Neural cell (in vitro differentiated cells): ENCODE data around the gene C6orf141. TPM values are rescaled to one million over a fixed set of nuclear protein-coding genes. Genes with fewer than 3 reads are reported as not detected.

Experiments
- H2AFZ ChIP-seq: fragments of 200-600, 300-800 bp; sonication (generic), shearing (Covaris generic); 2 replicates; pipeline ENCODE4 v1.6.0; 2014; ENCODE audit warnings: low read depth, mild to moderate bottlenecking, antibody characterized with exemption, low read length, moderate library complexity
- H3F3A ChIP-seq: fragments of 200-600 bp; shearing (Covaris generic); 2 replicates; pipeline ENCODE4 v1.6.1; 2016; ENCODE audit warnings: mild to moderate bottlenecking, moderate library complexity, mixed read lengths, antibody characterized with exemption, low read length; ENCODE audit not compliant: insufficient read depth, poor library complexity, severe bottlenecking
- H3K27ac ChIP-seq: fragments of 200-600, 300-800 bp; sonication (generic), shearing (Covaris generic); 2 replicates; pipeline ENCODE4 v1.5.1; 2014; ENCODE audit warnings: mild to moderate bottlenecking, low read length, moderate library complexity
- H3K27me3 ChIP-seq: fragments of 300-800, 200-600 bp; sonication (generic), shearing (Covaris generic); 2 replicates; pipeline ENCODE4 v1.6.0; 2014; ENCODE audit warnings: mild to moderate bottlenecking, low read depth, low read length, moderate library complexity; ENCODE audit not compliant: insufficient read depth
- H3K36me3 ChIP-seq: fragments of 300-800, 200-600 bp; sonication (generic), shearing (Covaris generic); 2 replicates; pipeline ENCODE4 v1.5.1; 2014; ENCODE audit warnings: mild to moderate bottlenecking, antibody characterized with exemption, low read length, moderate library complexity; ENCODE audit not compliant: insufficient read depth
- H3K4me2 ChIP-seq: fragments of 300-800, 200-600 bp; sonication (generic), shearing (Covaris generic); 2 replicates; pipeline ENCODE4 v1.6.0; 2014; ENCODE audit warnings: mild to moderate bottlenecking, low read length
- H3K4me3 ChIP-seq: fragments of 300-800, 200-600 bp; sonication (generic), shearing (Covaris generic); 2 replicates; pipeline ENCODE4 v1.5.1; 2014; ENCODE audit warnings: mild to moderate bottlenecking, low read length, moderate library complexity
- H3K79me2 ChIP-seq: fragments of 200-600 bp; shearing (Covaris generic); replicated peaks from 2 replicates; pipeline ENCODE4 v1.6.0; 2014; ENCODE audit warnings: mild to moderate bottlenecking, low read length, moderate library complexity; ENCODE audit not compliant: insufficient read depth
- H3K9ac ChIP-seq: fragments of 300-800, 200-600 bp; sonication (generic), shearing (Covaris generic); 2 replicates; pipeline ENCODE4 v1.6.1; 2016; ENCODE audit warnings: mild to moderate bottlenecking, low read length, mixed read lengths
- H3K9me2 ChIP-seq: fragments of 200-600 bp; shearing (Covaris generic); 2 replicates; pipeline ENCODE4 v1.6.1; 2016; ENCODE audit warnings: mild to moderate bottlenecking, low read length, mixed read lengths; ENCODE audit not compliant: insufficient read depth
- H3K9me3 ChIP-seq: fragments of 200-600, 300-800 bp; sonication (generic), shearing (Covaris generic); 2 replicates; pipeline ENCODE4 v1.6.1; 2016; ENCODE audit warnings: mild to moderate bottlenecking, mixed run types, low read length, moderate library complexity, mixed read lengths
- H4K20me1 ChIP-seq: fragments of 200-600 bp; shearing (Covaris generic); 2 replicates; pipeline ENCODE4 v1.6.1; 2016; ENCODE audit warnings: mild to moderate bottlenecking, mixed run types; ENCODE audit not compliant: insufficient read depth
- EP300 ChIP-seq: fragments of 450-650 bp; conservative IDR thresholded peaks from 2 replicates; pipeline ENCODE4 v1.6.1; 2014; ENCODE audit warnings: antibody characterized with exemption, mild to moderate bottlenecking, moderate library complexity; ENCODE audit not compliant: poor library complexity, severe bottlenecking
- EZH2 ChIP-seq: fragments of 200-600, 300-800 bp; shearing (Covaris generic), sonication (generic); IDR thresholded peaks from 2 replicates; pipeline ENCODE4 v1.6.1; 2014; ENCODE audit warnings: antibody characterized with exemption, low read length, borderline replicate concordance, mild to moderate bottlenecking; ENCODE audit not compliant: insufficient read depth, poor library complexity, severe bottlenecking
- MXI1 ChIP-seq: fragments of 450-650 bp; conservative IDR thresholded peaks from 2 replicates; pipeline ENCODE4 v1.6.1; 2014; ENCODE audit warnings: antibody characterized with exemption, mild to moderate bottlenecking; ENCODE audit not compliant: poor library complexity, severe bottlenecking
- POLR2AphosphoS5 ChIP-seq: IDR thresholded peaks from 2 replicates; pipeline ENCODE4 v1.6.1; 2012
- RAD21 ChIP-seq: fragments of 450-650 bp; conservative IDR thresholded peaks from 2 replicates; pipeline ENCODE4 v1.6.1; 2014; ENCODE audit warnings: antibody characterized with exemption, mild to moderate bottlenecking, moderate library complexity
- SMC3 ChIP-seq: fragments of 450-650 bp; conservative IDR thresholded peaks from 2 replicates; pipeline ENCODE4 v1.6.1; 2014; ENCODE audit warnings: antibody characterized with exemption, mild to moderate bottlenecking, moderate library complexity; ENCODE audit not compliant: poor library complexity
- TAF1 ChIP-seq: IDR thresholded peaks from 2 replicates; pipeline ENCODE4 v1.6.1; 2012; ENCODE audit warnings: low read depth
- polyA plus RNA-seq: library from polyadenylated mRNA; depleted of rRNA; stranded (reverse); fragments of >200 nt; gene quantifications from 2 replicates; pipeline ENCODE4 v1.2.3, GENCODE V29; 2014
- TF ChIP-seq, protein P1 (sequence below): IDR thresholded peaks from 2 replicates; pipeline ENCODE4 v1.6.1; 2012; ENCODE audit warnings: borderline replicate concordance
- TF ChIP-seq, protein P2 (sequence below): fragments of 450-650 bp; IDR thresholded peaks from 2 replicates; pipeline ENCODE4 v1.5.1; 2014; ENCODE audit warnings: antibody characterized with exemption, mild to moderate bottlenecking, moderate library complexity; ENCODE audit not compliant: poor library complexity, severe bottlenecking

The C6orf141 gene
- polyA plus RNA-seq, 1 donor from 2014 or later, result not detected

DNA sequence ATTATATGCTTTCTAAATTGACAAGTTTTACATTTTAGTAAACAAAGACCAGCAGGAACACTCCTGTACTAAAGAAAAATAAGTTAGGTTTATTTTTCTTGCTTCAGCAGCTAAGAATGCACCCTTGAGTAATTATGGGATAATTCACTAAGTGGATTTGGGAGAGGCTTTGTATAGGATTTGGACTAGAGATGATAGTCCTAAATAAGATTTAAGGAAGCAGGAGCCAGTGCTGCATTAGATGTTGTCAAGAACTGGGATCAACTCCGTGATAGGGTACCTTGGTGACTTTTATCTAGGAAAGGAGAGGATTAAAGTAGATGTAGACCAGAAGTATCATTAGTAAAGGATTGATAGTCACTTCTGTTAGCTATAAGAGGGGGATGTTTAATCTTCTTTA is 4.1 kb upstream of the C6orf141 start:
- no peak overlapping the region for H3K4me3 ChIP-seq
- H2AFZ ChIP-seq, result no peak overlapping the region
- H3K9ac ChIP-seq, result no peak overlapping the region
- TF ChIP-seq, protein P1, sequence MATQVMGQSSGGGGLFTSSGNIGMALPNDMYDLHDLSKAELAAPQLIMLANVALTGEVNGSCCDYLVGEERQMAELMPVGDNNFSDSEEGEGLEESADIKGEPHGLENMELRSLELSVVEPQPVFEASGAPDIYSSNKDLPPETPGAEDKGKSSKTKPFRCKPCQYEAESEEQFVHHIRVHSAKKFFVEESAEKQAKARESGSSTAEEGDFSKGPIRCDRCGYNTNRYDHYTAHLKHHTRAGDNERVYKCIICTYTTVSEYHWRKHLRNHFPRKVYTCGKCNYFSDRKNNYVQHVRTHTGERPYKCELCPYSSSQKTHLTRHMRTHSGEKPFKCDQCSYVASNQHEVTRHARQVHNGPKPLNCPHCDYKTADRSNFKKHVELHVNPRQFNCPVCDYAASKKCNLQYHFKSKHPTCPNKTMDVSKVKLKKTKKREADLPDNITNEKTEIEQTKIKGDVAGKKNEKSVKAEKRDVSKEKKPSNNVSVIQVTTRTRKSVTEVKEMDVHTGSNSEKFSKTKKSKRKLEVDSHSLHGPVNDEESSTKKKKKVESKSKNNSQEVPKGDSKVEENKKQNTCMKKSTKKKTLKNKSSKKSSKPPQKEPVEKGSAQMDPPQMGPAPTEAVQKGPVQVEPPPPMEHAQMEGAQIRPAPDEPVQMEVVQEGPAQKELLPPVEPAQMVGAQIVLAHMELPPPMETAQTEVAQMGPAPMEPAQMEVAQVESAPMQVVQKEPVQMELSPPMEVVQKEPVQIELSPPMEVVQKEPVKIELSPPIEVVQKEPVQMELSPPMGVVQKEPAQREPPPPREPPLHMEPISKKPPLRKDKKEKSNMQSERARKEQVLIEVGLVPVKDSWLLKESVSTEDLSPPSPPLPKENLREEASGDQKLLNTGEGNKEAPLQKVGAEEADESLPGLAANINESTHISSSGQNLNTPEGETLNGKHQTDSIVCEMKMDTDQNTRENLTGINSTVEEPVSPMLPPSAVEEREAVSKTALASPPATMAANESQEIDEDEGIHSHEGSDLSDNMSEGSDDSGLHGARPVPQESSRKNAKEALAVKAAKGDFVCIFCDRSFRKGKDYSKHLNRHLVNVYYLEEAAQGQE, result no peak
- no peak for TF ChIP-seq RAD21
- no peak for TF ChIP-seq SMC3
- TF ChIP-seq EZH2, result no peak
- TF ChIP-seq MXI1, result no peak
- TF ChIP-seq TAF1, result no peak
- no peak for TF ChIP-seq EP300
- TF ChIP-seq, protein P2, sequence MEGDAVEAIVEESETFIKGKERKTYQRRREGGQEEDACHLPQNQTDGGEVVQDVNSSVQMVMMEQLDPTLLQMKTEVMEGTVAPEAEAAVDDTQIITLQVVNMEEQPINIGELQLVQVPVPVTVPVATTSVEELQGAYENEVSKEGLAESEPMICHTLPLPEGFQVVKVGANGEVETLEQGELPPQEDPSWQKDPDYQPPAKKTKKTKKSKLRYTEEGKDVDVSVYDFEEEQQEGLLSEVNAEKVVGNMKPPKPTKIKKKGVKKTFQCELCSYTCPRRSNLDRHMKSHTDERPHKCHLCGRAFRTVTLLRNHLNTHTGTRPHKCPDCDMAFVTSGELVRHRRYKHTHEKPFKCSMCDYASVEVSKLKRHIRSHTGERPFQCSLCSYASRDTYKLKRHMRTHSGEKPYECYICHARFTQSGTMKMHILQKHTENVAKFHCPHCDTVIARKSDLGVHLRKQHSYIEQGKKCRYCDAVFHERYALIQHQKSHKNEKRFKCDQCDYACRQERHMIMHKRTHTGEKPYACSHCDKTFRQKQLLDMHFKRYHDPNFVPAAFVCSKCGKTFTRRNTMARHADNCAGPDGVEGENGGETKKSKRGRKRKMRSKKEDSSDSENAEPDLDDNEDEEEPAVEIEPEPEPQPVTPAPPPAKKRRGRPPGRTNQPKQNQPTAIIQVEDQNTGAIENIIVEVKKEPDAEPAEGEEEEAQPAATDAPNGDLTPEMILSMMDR, result no peak
- TF ChIP-seq POLR2AphosphoS5, result no peak
- no peak overlapping the region for H3K27ac ChIP-seq
- H3K27me3 ChIP-seq, result peaks cover 16% of the 10 kb centered on the region
- H3F3A ChIP-seq, result no peaks in the 10 kb centered on the region
- H3K9me3 ChIP-seq, result no peaks in the 10 kb centered on the region
- no peaks in the 10 kb centered on the region for H3K79me2 ChIP-seq
- no peaks in the 10 kb centered on the region for H4K20me1 ChIP-seq
- H3K4me2 ChIP-seq, result no peak overlapping the region
- no peaks in the 10 kb centered on the region for H3K9me2 ChIP-seq
- no peaks in the 10 kb centered on the region for H3K36me3 ChIP-seq

DNA sequence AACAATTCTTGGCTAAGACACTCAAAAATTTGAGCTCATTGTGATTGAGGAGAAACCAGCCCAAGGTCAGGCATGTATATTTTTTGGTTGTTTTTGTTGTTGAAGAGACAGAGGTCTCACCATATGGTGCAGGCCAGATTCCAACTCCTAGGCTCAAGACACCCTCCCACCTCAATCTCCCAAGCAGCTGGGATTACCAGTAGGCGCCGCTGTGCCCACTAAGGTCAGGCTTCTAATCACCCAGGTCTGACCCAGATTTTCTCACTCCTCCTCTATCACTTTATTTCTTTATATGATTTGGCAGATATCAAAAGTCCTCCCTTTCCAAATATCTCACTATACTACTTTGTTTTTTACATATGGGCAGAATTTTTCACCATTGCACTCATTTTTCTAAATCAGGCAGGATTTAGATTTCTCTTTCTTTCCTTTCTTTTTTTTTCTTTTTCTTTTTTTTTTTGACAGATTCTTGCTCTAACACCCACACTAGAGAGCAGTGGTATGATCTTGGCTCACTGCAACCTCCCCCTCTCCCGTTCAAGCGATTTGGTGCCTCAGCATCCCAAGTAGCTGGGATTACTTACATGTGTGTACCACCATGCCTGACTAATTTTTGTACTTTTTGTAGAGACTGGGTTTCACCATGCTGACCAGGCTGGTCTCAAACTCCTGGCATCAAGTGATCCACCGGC is 1.7 kb upstream of the C6orf141 start:
- Histone ChIP-seq H4K20me1 (no peaks in the 10 kb centered on the region), H3K9ac (no peak overlapping the region), H3K4me3 (no peak overlapping the region), H3K9me2 (no peaks in the 10 kb centered on the region), H3K4me2 (no peak overlapping the region), H3K9me3 (no peaks in the 10 kb centered on the region), H3K27ac (no peak overlapping the region), H3K79me2 (no peaks in the 10 kb centered on the region), H2AFZ (no peak overlapping the region), H3F3A (peaks cover 4% of the 10 kb centered on the region), H3K27me3 (peaks cover 31% of the 10 kb centered on the region), H3K36me3 (no peaks in the 10 kb centered on the region)
- no peak for TF ChIP-seq RAD21
- TF ChIP-seq, protein P2, result no peak
- TF ChIP-seq, protein P1, result no peak
- no peak for TF ChIP-seq POLR2AphosphoS5
- TF ChIP-seq SMC3, result no peak
- no peak for TF ChIP-seq TAF1
- TF ChIP-seq MXI1, result no peak
- TF ChIP-seq EZH2, result no peak
- TF ChIP-seq EP300, result no peak
